Testis (tissue), 2 donors: ENCODE results near the gene ACTL10.

Source experiments
- POLR2A ChIP-seq: fragments of 450-650 bp; IDR thresholded peaks from one replicate; pipeline ENCODE4 v1.6.1; 2017; ENCODE audit warnings: antibody characterized with exemption, mild to moderate bottlenecking, moderate library complexity
- TF ChIP-seq, protein P1 (sequence below), 3 experiments: fragments of 450-650 bp in 2 of 3; fragments of 200-600 bp in 1 of 3; sonication (generic) in 1 of 3; IDR thresholded peaks; one replicate each; pipeline ENCODE4 v1.5.1; 2016 to 2019; ENCODE audit warnings: antibody characterized with exemption in 3 of 3, mild to moderate bottlenecking in 2 of 3, moderate library complexity in 1 of 3

DNA sequence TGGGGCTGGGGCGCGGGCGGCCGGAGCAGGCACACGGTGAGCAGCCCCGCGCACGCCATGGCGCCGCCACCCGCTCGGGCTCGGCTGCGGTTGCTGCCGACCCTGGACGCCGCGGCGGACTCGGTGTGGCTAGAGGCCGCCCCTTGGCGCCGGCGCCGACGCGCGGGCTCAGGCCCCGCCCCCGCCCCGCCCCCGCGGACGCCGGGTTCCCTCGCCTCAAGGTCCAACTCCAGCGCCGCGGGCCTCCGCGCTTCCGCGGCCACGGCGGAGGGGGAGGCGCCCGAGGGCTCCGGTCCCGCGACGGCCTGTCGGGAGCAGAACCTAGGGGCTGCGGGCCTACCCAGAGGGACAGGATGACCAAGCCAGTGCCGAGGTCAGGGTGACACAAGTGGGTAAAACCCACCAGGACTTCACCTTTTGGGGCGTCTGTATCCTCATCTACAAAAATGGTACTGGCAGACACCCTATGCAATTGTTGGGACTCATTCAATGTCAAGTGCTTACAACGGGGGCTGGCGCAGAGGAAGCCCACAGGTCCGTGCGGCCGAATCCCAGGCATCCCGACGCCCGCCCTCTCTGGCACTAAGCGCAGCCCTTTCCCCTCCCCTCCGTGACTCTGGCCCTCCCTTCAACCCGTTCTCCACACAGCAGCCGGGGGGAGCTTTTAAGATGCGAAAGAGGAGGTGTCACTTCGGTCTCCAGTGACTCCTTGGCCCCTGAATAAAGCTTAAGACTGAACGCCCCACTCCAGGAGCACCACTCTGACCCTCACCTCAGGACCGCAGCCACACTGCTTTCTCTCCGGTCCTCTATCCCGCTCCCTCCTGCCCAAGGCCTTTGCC lies 7.8 kb downstream of the ACTL10 start, which contains the start of gene NECAB3:
- TF ChIP-seq, protein P1, sequence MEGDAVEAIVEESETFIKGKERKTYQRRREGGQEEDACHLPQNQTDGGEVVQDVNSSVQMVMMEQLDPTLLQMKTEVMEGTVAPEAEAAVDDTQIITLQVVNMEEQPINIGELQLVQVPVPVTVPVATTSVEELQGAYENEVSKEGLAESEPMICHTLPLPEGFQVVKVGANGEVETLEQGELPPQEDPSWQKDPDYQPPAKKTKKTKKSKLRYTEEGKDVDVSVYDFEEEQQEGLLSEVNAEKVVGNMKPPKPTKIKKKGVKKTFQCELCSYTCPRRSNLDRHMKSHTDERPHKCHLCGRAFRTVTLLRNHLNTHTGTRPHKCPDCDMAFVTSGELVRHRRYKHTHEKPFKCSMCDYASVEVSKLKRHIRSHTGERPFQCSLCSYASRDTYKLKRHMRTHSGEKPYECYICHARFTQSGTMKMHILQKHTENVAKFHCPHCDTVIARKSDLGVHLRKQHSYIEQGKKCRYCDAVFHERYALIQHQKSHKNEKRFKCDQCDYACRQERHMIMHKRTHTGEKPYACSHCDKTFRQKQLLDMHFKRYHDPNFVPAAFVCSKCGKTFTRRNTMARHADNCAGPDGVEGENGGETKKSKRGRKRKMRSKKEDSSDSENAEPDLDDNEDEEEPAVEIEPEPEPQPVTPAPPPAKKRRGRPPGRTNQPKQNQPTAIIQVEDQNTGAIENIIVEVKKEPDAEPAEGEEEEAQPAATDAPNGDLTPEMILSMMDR (IDR thresholded peaks at IDR 0.05) = no peak
- no peak for TF ChIP-seq POLR2A
